PC-3 (cell line): Measurements from ENCODE around the gene TUBA3E. TPM values are rescaled to one million over a fixed set of nuclear protein-coding genes. Genes with fewer than 3 reads are reported as not detected.
"Not testable (repeated sequence)": the region's sequence is repeated elsewhere in the genome, so short reads cannot be mapped to it uniquely, and the experiment has no call there.

Experiments
- ATAC-seq: fragments of 200-7000 bp; cut with Tn5 transposase; 2 replicates; pipeline ENCODE4 v1.9.1; 2020; ENCODE audit warnings: mild to moderate bottlenecking, moderate library complexity
- BruUV-seq: library from RNA; stranded (reverse); fragments of 400-500 nt; replicated peaks from 2 replicates; lab custom pipeline; 2021; lab: Mats Ljungman, UMichigan
- CTCF ChIA-PET: fragments of 300-600 bp; sonication (Branson Sonifier 250); formaldehyde crosslinking; loops from one replicate; lab custom pipeline; 2022; ENCODE audit warnings: antibody characterized with exemption; lab: Charles Lee
- POLR2A ChIA-PET: fragments of 300-600 bp; sonication (Branson Sonifier 250); formaldehyde crosslinking; loops from one replicate; lab custom pipeline; 2022; ENCODE audit warnings: antibody characterized with exemption; ENCODE audit not compliant: unreplicated experiment; lab: Charles Lee
- DNase-seq: peaks from one replicate; pipeline ENCODE4 v3.0.0-alpha.2; 2015
- H2AFZ ChIP-seq: fragments of 300-600 bp; sonication (generic); 2 replicates; pipeline ENCODE4 v1.6.0; 2016; ENCODE audit warnings: antibody characterized with exemption, low read length
- H3F3A ChIP-seq: fragments of 300-600 bp; sonication (generic); one replicate; pipeline ENCODE4 v1.6.0; 2017; ENCODE audit warnings: antibody characterized with exemption, low read length, control low read depth, mild to moderate bottlenecking; ENCODE audit not compliant: unreplicated experiment
- H3K27ac ChIP-seq: fragments of 300-600 bp; sonication (generic); 2 replicates; pipeline ENCODE4 v1.5.1; 2016; ENCODE audit warnings: mild to moderate bottlenecking, low read length
- H3K27me3 ChIP-seq: fragments of 300-600 bp; sonication (generic); 2 replicates; pipeline ENCODE4 v1.6.1; 2016; ENCODE audit warnings: low read length, mixed read lengths
- H3K36me3 ChIP-seq: fragments of 300-600 bp; sonication (generic); 2 replicates; pipeline ENCODE4 v1.6.1; 2016; ENCODE audit warnings: low read depth, mixed run types, low read length, mixed read lengths
- H3K4me1 ChIP-seq: fragments of 300-600 bp; sonication (generic); 2 replicates; pipeline ENCODE4 v1.5.1; 2016; ENCODE audit warnings: low read length; ENCODE audit not compliant: insufficient read depth
- H3K4me2 ChIP-seq: fragments of 300-600 bp; sonication (generic); 2 replicates; pipeline ENCODE4 v1.6.0; 2016; ENCODE audit warnings: low read length
- H3K4me3 ChIP-seq: fragments of 300-600 bp; sonication (generic); 2 replicates; pipeline ENCODE4 v1.5.1; 2016; ENCODE audit warnings: mild to moderate bottlenecking, low read length, mixed read lengths
- H3K79me2 ChIP-seq: fragments of 300-600 bp; sonication (generic); 2 replicates; pipeline ENCODE4 v1.6.1; 2017; ENCODE audit warnings: low read length, mixed read lengths
- H3K9ac ChIP-seq: fragments of 300-600 bp; sonication (generic); 2 replicates; pipeline ENCODE4 v1.6.0; 2016; ENCODE audit warnings: mild to moderate bottlenecking, low read length
- H3K9me2 ChIP-seq: fragments of 300-600 bp; sonication (generic); replicated peaks from 2 replicates; pipeline ENCODE4 v1.6.1; 2016; ENCODE audit warnings: mixed run types, low read length, mixed read lengths
- H3K9me3 ChIP-seq: fragments of 300-600 bp; sonication (generic); 2 replicates; pipeline ENCODE4 v1.6.1; 2016; ENCODE audit warnings: low read length, mixed read lengths
- H4K20me1 ChIP-seq: fragments of 300-600 bp; sonication (generic); 2 replicates; pipeline ENCODE4 v1.6.1; 2016; ENCODE audit warnings: low read length, mixed read lengths
- CTCF ChIP-seq: fragments of 300-600 bp; sonication (generic); conservative IDR thresholded peaks from 2 replicates; pipeline ENCODE4 v1.5.1; 2017; ENCODE audit warnings: antibody characterized with exemption, low read depth, mild to moderate bottlenecking, low read length
- EZH2 ChIP-seq: fragments of 300-600 bp; sonication (generic); IDR thresholded peaks from one replicate; pipeline ENCODE4 v1.6.1; 2017; ENCODE audit warnings: antibody characterized with exemption, mild to moderate bottlenecking, low read length; ENCODE audit not compliant: unreplicated experiment
- EZH2phosphoT487 ChIP-seq: fragments of 300-600 bp; sonication (generic); IDR thresholded peaks from 2 replicates; pipeline ENCODE4 v1.6.1; 2018; ENCODE audit warnings: mild to moderate bottlenecking, antibody characterized with exemption, low read length, borderline replicate concordance
- intact Hi-C: fragments of 100-400 bp; cut with micrococcal nuclease; formaldehyde crosslinking; loops from 2 replicates; pipeline ENCODE4 v1.9.0; 2023
- total RNA-seq: library from RNA; depleted of rRNA; stranded (reverse); fragments of >200 nt; gene quantifications from 2 replicates; pipeline ENCODE4 v1.2.3, GENCODE V29; 2014

The TUBA3E gene
- total RNA-seq, 1 experiment from 2014 or later = not detected

DNA sequence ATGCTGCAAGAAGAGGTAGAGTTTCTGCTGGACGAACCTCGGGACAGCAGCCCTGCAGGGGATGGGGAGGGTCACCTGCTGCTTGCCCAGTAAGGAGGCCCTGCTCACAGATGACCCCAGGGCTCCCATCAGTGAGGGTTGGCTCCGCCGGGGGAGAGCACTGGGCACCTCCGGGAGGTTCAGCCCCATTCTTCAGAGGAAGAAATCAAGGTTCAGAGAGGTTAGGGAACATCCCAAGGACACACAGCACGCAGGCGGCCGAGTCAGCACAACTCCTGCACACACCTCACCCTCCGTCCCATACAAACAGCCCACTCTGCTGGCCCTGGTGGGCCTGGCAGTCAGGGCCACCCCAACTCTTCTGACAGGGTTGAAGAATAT is 41.6 kb downstream of the TUBA3E start:
- H3K4me2 ChIP-seq = no peak overlapping the region
- H3K9me2 ChIP-seq = no peaks in the 10 kb centered on the region
- CTCF ChIA-PET = no interaction called here
- intact Hi-C loops = no loop called here
- TF ChIP-seq EZH2phosphoT487 (no peak), CTCF (no peak), EZH2 (no peak)
- no peak overlapping the region for H3K9ac ChIP-seq
- no peaks in the 10 kb centered on the region for H3F3A ChIP-seq
- H3K27ac ChIP-seq = no peak overlapping the region
- H2AFZ ChIP-seq = no peak overlapping the region
- no peaks in the 10 kb centered on the region for H3K9me3 ChIP-seq
- no peaks in the 10 kb centered on the region for H4K20me1 ChIP-seq
- POLR2A ChIA-PET = no interaction called here
- no TSS peak for BruUV-seq
- ATAC-seq (no peak), DNase-seq (no peak)
- H3K36me3 ChIP-seq = no peaks in the 10 kb centered on the region
- H3K4me1 ChIP-seq = no peaks in the 10 kb centered on the region
- H3K27me3 ChIP-seq = no peaks in the 10 kb centered on the region
- no peak overlapping the region for H3K4me3 ChIP-seq
- H3K79me2 ChIP-seq = no peaks in the 10 kb centered on the region

- ATAC-seq (peak; percentile 66), DNase-seq (peak; percentile 59)
- H3K27me3 ChIP-seq, H3K79me2 ChIP-seq, H2AFZ ChIP-seq, H4K20me1 ChIP-seq, H3K4me3 ChIP-seq, POLR2A ChIA-PET, BruUV-seq, CTCF ChIA-PET, H3K9ac ChIP-seq, H3K36me3 ChIP-seq, H3K9me3 ChIP-seq, H3K27ac ChIP-seq, H3F3A ChIP-seq, intact Hi-C loops, H3K9me2 ChIP-seq, H3K4me1 ChIP-seq, H3K4me2 ChIP-seq: not testable (repeated sequence)
- TF ChIP-seq CTCF = peak; percentile 62
Measured at GRCh38 chr2:130155956-130156623, 42.1 kb downstream of the TUBA3E start.

GRCh38 chr2:130154773-130155765 is 43.2 kb downstream of the TUBA3E start:
- Histone ChIP-seq H3K4me2 (no peak overlapping the region), H3K9ac (no peak overlapping the region), H3K9me3 (no peaks in the 10 kb centered on the region), H3K4me3 (no peak overlapping the region), H3K27me3 (no peaks in the 10 kb centered on the region), H3F3A (no peaks in the 10 kb centered on the region), H3K79me2 (no peaks in the 10 kb centered on the region), H2AFZ (no peak overlapping the region), H3K4me1 (no peaks in the 10 kb centered on the region), H3K27ac (no peak overlapping the region), H3K9me2 (no peaks in the 10 kb centered on the region), H3K36me3 (no peaks in the 10 kb centered on the region), H4K20me1 (no peaks in the 10 kb centered on the region)
- ATAC-seq (no peak), DNase-seq (no peak)
- intact Hi-C loops = no loop called here
- ChIA-PET CTCF (no interaction called here), POLR2A (no interaction called here)
- no TSS peak for BruUV-seq
- TF ChIP-seq EZH2 = no peak
- TF ChIP-seq EZH2phosphoT487 = no peak
- no peak for TF ChIP-seq CTCF

- H3K27ac ChIP-seq, H3K36me3 ChIP-seq, intact Hi-C loops, BruUV-seq, H3K4me1 ChIP-seq, H3K79me2 ChIP-seq, H2AFZ ChIP-seq, H3K27me3 ChIP-seq, H3K9me2 ChIP-seq, H3K4me3 ChIP-seq, H3K4me2 ChIP-seq, H3K9ac ChIP-seq, ATAC-seq, CTCF ChIA-PET, DNase-seq, H4K20me1 ChIP-seq, H3F3A ChIP-seq, H3K9me3 ChIP-seq, POLR2A ChIA-PET: not testable (repeated sequence)
Measured at GRCh38 chr2:130154423-130154770, 43.8 kb downstream of the TUBA3E start.
